IgD-negative memory B cell (primary cell): Measurements from ENCODE around the gene SZT2. TPM values are rescaled to one million over a fixed set of nuclear protein-coding genes. Genes with fewer than 3 reads are reported as not detected.
"Not testable (repeated sequence)": the region's sequence is repeated elsewhere in the genome, so short reads cannot be mapped to it uniquely, and the experiment has no call there.

ENCODE experiments used
- H3K27ac Mint-ChIP-seq, 3 donors: one replicate each; pipeline ENCODE4 v1.8.0; 2020 to 2022; ENCODE audit warnings: mild to moderate bottlenecking in 3 of 3, mixed read lengths in 3 of 3, moderate library complexity in 1 of 3
- H3K27me3 Mint-ChIP-seq: one replicate; pipeline ENCODE4 v1.8.0; 2021; ENCODE audit warnings: mixed read lengths
- H3K36me3 Mint-ChIP-seq: one replicate; pipeline ENCODE4 v1.8.0; 2020; ENCODE audit warnings: mild to moderate bottlenecking, mixed read lengths
- H3K4me1 Mint-ChIP-seq, 3 donors: one replicate each; pipeline ENCODE4 v1.8.0; 2020 to 2022; ENCODE audit warnings: mixed read lengths in 3 of 3, mild to moderate bottlenecking in 1 of 3
- H3K4me3 Mint-ChIP-seq, 4 donors: one replicate each; pipeline ENCODE4 v1.8.0; 2020 to 2022; ENCODE audit warnings: mild to moderate bottlenecking in 4 of 4, mixed read lengths in 4 of 4, moderate library complexity in 3 of 4
- H3K9me3 Mint-ChIP-seq, 3 donors: one replicate each; pipeline ENCODE4 v1.8.0; 2020 to 2021; ENCODE audit warnings: mixed read lengths in 3 of 3, mild to moderate bottlenecking in 1 of 3
- polyA plus RNA-seq: library from polyadenylated mRNA; unstranded; fragments of 300-500 nt; fragmentation: Illumina TruSeq; gene quantifications from one replicate; pipeline ENCODE4 v1.2.3, GENCODE V29; 2021

Gene SZT2
- polyA plus RNA-seq, 1 donor from 2014 or later: 8.0 TPM

DNA sequence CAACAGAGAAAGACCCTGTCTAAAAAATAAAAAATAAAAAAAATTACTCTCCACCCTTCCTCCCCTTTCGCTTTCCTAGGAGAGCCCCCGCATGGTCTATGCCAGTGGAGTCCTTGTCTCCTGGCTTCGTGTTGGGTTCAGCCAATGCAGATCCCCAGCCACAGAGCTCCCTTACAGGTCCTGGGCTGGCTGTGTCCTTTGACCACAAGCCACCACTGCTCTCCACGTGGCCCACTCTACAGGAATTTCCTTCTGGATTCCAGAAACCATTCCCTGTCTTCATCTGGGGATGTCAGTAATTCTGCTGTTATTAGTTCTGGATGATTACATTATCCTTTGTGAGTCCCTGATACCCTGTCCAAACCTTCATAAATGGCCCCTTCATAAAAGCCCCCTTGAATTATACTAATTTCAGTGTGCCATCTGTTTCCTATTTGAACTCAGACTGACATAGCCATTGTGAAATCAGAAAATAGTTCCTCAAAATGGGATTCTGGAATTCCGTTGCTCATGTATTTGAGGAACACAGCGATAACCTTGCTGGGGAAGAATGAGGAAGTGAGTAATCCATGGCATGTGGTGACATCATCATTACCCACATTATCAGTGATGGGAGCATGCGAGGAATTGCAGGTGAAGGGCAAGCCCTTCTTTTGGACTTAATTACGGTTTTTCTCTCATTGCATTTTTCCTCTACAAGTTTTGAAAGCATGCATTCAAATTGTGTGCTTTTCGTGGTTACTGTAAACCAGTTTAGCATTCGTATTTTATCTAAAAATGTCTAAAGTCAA, 86.1 kb downstream of the SZT2 start:
- not testable (repeated sequence) for H3K9me3 Mint-ChIP-seq, H3K27me3 Mint-ChIP-seq
- H3K27ac Mint-ChIP-seq: peak overlapping the region in 1 of 3 donors; percentile 13

DNA sequence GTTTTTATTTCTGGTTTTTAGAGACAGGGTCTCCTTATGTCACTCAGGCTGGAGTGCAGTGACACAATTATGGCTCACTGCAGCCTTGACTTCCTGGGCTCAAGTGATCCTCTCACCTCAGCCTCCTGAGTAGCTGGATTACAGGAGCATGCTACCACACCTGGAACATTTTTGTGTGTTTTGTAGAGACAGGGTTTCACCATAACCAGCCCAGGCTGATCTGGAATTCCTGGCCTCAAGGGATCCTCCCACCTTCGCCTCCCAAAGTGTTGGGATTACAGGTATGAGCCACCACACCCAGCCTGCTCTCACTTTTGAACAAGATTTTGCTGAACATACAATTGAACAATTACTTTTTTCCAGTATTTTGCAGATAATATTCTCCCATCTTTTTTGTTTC, 88.0 kb downstream of the SZT2 start:
- H3K27ac Mint-ChIP-seq: no peak overlapping the region
- H3K4me1 Mint-ChIP-seq: peaks cover 2 to 6% (median 4%) of the 10 kb centered on the region in 3 donors
- H3K9me3 Mint-ChIP-seq: no peaks in the 10 kb centered on the region
- H3K36me3 Mint-ChIP-seq: peaks cover 2% of the 10 kb centered on the region
- peaks cover 8% of the 10 kb centered on the region for H3K27me3 Mint-ChIP-seq
- H3K4me3 Mint-ChIP-seq: no peak overlapping the region

More for the DNA sequence above, 86.1 kb downstream of the SZT2 start:
- not testable (repeated sequence) for H3K36me3 Mint-ChIP-seq, H3K4me3 Mint-ChIP-seq, H3K4me1 Mint-ChIP-seq

DNA sequence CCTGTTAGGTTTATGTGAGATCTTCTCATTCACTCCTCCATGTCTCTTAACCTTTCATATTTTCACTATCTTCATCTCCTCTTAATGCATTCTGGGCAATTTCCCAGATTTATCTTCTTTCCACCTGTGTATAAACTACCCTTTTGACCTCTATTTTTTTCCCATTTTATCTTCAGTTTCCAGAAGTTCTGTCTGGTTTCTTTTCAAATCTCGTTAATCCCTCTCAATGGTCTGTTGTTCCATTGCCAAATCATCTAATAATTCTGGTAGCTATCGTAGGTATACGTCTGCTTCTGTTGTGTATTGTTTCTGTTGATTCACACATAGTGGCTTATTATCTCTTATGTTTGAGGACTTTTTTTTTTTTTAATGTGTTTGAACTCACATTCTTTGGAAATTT, 89.7 kb downstream of the SZT2 start:
- Mint-ChIP-seq H3K4me3 (no peak overlapping the region), H3K36me3 (peaks cover 2% of the 10 kb centered on the region), H3K27me3 (peaks cover 7% of the 10 kb centered on the region), H3K4me1 (peaks cover 0 to under 1% (median 0%) of the 10 kb centered on the region in 3 donors), H3K27ac (no peak overlapping the region), H3K9me3 (no peaks in the 10 kb centered on the region)

DNA sequence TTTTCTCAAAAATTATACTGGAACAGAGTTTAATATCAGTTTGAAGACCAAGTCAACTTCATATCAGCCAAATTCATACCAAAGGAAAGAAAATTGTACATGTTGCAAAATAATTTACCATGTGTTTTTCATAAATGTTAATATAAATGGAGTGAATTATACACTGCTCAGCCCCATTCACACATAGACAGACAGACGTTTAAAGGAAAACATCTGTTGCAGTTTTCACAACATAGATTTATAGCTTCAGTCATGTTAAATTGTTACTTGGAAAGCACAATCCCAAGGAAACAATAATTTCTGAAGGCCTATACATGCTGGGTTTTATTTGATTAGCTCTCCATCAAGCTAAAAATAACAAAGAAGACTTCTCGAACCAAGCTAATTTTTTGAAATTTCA, 91.8 kb downstream of the SZT2 start:
- no peak overlapping the region for H3K27ac Mint-ChIP-seq

DNA sequence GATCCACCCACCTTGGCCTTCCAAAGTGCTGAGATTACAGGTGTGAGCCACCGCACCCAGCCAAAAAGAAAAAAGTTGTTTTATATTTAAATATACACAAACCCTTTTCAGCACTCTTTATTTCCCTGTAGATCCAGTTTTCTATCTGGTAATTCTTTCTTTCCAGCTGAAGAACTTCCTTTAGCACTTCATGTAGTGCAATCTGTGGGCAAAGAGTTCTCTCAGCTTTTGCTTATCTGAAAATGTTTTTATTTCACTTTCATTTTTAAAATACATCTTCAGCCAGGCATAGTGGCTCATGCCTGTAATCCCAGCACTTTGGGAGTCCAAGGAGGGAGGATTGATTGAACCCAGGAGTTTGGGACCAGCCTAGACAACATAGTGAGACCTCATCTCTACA, 92.5 kb downstream of the SZT2 start:
- Mint-ChIP-seq H3K27me3 (peaks cover 7% of the 10 kb centered on the region), H3K4me1 (no peaks in the 10 kb centered on the region), H3K36me3 (peaks cover 3% of the 10 kb centered on the region), H3K4me3 (no peak overlapping the region), H3K27ac (no peak overlapping the region), H3K9me3 (peaks cover 4% of the 10 kb centered on the region in 3 donors)

More for the DNA sequence above, 91.8 kb downstream of the SZT2 start:
- peaks cover 3% of the 10 kb centered on the region for H3K36me3 Mint-ChIP-seq
- H3K4me3 Mint-ChIP-seq: no peak overlapping the region
- no peaks in the 10 kb centered on the region for H3K4me1 Mint-ChIP-seq
- peaks cover 7% of the 10 kb centered on the region for H3K27me3 Mint-ChIP-seq
- peaks cover 0 to 2% (median 0%) of the 10 kb centered on the region in 3 donors for H3K9me3 Mint-ChIP-seq

DNA sequence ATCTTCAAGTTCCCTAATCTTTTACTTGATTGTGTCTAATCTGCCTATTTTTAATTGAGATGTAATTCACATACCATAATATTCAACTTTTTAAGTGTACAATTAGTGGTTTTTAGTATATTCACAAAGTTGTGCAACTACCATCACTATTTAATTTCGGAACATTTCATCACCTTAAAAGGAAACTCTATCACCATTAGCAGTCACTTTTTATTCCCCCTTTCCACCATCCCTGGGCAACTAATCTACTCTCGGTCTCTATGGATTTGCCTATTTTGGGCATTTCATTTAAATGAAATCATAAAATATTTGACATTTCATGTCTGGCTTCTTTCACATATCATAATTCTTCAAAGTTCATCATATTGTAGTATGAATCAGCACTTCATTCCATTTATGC, 94.7 kb downstream of the SZT2 start:
- peaks cover 7% of the 10 kb centered on the region for H3K36me3 Mint-ChIP-seq
- H3K4me1 Mint-ChIP-seq: no peaks in the 10 kb centered on the region
- H3K4me3 Mint-ChIP-seq: no peak overlapping the region
- peaks cover 3% of the 10 kb centered on the region for H3K27me3 Mint-ChIP-seq
- H3K9me3 Mint-ChIP-seq: peaks cover 4 to 16% (median 14%) of the 10 kb centered on the region in 3 donors
- H3K27ac Mint-ChIP-seq: no peak overlapping the region

DNA sequence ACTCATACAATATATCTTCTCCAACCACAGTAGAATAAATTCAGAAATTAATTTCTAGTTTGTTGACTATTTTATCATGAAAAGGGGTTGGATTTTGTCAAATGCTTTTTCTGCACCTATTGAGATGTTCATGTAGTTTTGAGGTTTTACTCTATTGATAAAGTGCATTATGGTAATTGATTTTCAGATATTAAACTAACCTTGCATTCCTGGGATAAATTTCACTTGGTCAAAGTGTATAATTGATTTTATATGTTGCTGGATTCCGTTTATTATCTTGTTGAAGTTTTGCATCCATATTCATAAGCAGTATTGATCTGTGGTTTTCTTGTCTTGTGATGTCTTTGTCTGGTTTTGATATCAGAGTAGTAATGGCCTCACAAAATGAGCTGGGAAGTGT, 98.5 kb downstream of the SZT2 start:
- Mint-ChIP-seq H3K27me3 (peaks cover 6% of the 10 kb centered on the region), H3K9me3 (peaks cover 7 to 38% (median 29%) of the 10 kb centered on the region in 3 donors), H3K27ac (no peak overlapping the region), H3K4me1 (no peaks in the 10 kb centered on the region), H3K4me3 (no peak overlapping the region), H3K36me3 (peaks cover 8% of the 10 kb centered on the region)

DNA sequence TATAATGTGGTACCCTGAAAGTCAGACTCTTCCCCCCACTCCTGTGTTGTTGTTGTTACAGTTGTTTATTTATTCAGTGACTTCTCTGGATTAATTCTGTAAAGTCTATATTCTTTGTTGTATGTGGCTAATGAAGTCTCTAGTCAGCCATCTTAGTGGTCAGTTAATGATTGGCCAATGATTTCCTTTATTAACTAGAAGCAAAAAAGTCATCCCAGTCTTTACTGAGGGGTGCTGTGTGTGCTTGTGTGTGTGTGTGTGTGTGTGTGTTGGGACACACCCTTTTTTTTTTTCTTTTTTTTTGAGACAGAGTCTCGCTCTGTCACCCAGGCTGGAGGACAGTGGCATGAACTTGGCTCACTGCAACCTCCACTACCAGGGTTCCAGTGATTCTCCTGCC, 101.4 kb downstream of the SZT2 start:
- H3K27ac Mint-ChIP-seq: no peak overlapping the region
- peaks cover 8% of the 10 kb centered on the region for H3K36me3 Mint-ChIP-seq
- peaks cover 10% of the 10 kb centered on the region for H3K27me3 Mint-ChIP-seq
- peaks cover 7 to 38% (median 29%) of the 10 kb centered on the region in 3 donors for H3K9me3 Mint-ChIP-seq
- H3K4me1 Mint-ChIP-seq: no peaks in the 10 kb centered on the region
- no peak overlapping the region for H3K4me3 Mint-ChIP-seq

DNA sequence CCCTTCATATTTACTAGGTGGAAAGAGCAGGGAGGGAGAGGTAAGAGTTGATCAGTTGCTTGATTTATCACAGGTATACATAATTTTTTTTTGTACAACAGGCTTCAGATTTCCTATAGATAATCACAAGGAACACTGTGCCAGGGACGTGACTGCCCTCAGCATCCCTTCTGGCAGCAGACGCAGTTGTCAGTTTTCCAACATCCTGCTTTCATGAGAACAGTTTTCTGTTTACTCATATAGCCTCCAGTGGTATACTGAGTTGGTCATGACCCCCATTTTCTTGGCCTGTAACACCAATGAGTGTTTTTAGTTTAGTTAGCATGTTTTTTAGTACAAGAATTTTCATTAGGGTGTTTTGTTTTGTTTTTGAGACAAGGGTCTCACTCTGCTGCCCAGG, 103.1 kb downstream of the SZT2 start:
- no peaks in the 10 kb centered on the region for H3K4me1 Mint-ChIP-seq
- no peak overlapping the region for H3K4me3 Mint-ChIP-seq
- H3K9me3 Mint-ChIP-seq: peaks cover 3 to 31% (median 22%) of the 10 kb centered on the region in 3 donors
- peaks cover 11% of the 10 kb centered on the region for H3K27me3 Mint-ChIP-seq
- no peak overlapping the region for H3K27ac Mint-ChIP-seq
- H3K36me3 Mint-ChIP-seq: peaks cover 5% of the 10 kb centered on the region

DNA sequence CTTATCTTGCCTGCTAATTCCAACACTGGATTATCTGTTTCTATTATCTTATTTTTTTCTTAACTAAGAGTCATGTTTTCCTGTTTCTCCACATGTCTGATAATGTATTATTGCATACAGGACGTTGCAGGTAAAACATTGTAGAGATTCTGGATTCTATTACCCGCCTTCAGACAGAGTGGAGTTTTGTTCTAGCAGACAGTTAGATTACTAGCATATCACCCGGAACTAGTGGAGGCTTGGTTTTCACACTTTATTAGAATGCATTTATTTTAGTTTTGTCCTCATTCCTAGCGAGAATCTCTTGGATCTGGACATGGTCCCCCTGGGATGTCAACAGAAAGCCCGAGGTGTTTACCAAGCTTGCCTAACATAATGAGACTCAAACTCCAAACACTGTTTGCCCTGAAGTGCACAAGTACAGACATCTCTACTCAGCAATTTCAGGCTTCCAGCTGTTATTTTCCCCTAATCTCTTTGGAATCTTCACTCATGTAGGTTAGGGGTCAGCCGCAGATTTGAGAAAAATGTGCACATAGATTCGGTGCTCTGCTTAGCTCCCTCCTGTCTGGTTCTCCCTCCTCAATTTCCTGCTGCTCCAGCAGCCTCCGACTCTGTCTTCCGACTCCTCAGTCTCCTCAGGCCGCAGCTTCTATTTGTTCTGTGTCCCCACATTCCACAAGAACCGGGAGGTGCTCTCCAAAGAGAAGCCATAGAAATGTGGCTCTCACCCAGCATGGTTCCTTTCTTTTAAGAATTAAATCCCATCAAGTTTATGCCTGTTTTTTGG, 104.2 kb downstream of the SZT2 start:
- Mint-ChIP-seq H3K36me3 (peaks cover 1% of the 10 kb centered on the region), H3K27ac (no peak overlapping the region)

DNA sequence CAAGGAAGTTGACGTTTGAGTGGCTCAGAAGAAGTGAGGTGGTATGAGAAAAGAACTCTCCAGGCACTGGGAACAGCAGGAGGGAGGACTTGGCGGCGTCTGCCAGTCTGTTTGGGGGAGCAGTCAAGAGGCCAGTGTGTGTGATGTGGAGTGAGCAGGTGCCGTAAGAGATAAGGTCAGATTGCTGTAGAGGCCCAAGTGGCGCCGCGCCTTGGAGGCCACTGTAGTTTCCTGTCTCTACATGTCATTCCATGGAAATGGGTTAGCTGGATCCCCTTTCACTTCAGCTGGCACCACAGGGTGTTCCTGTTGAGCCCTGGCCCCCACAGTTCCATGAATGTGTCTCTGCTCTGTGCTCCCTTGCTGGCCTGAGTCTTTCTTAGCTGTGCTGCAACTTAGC, 105.5 kb downstream of the SZT2 start:
- peaks cover 3 to 19% (median 6%) of the 10 kb centered on the region in 3 donors for H3K9me3 Mint-ChIP-seq
- no peaks in the 10 kb centered on the region for H3K4me1 Mint-ChIP-seq

More for the DNA sequence above, 104.2 kb downstream of the SZT2 start:
- Mint-ChIP-seq H3K9me3 (peaks cover 3 to 24% (median 17%) of the 10 kb centered on the region in 3 donors), H3K4me3 (no peak overlapping the region), H3K27me3 (peaks cover 11% of the 10 kb centered on the region), H3K4me1 (no peaks in the 10 kb centered on the region)

DNA sequence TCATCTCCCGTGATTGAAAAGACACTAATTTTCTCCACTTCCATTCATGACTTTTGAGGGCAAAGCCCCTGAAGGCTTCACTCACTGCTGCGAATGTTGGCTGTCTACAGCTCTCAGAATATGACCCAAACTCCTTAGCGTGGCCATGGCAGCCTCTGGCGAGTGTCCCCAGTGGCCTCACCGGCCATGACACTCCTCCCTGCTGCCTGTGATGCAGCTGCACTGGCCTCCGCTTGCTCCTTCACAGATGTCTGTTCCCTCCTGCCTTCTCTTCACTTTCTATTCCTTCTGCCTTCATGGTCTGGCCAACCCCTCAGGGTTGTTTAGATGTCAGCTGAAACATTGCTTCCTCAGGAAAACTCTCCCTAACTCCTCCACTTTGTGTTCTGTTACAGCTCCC, 110.2 kb downstream of the SZT2 start:
- no peak overlapping the region for H3K4me3 Mint-ChIP-seq
- no peak overlapping the region for H3K27ac Mint-ChIP-seq
- H3K9me3 Mint-ChIP-seq: no peaks in the 10 kb centered on the region
- H3K36me3 Mint-ChIP-seq: no peaks in the 10 kb centered on the region
- H3K4me1 Mint-ChIP-seq: no peaks in the 10 kb centered on the region
- peaks cover 10% of the 10 kb centered on the region for H3K27me3 Mint-ChIP-seq

More for the DNA sequence above, 105.5 kb downstream of the SZT2 start:
- Mint-ChIP-seq H3K36me3 (peaks cover 1% of the 10 kb centered on the region), H3K27me3 (peaks cover 11% of the 10 kb centered on the region), H3K27ac (no peak overlapping the region), H3K4me3 (no peak overlapping the region)

DNA sequence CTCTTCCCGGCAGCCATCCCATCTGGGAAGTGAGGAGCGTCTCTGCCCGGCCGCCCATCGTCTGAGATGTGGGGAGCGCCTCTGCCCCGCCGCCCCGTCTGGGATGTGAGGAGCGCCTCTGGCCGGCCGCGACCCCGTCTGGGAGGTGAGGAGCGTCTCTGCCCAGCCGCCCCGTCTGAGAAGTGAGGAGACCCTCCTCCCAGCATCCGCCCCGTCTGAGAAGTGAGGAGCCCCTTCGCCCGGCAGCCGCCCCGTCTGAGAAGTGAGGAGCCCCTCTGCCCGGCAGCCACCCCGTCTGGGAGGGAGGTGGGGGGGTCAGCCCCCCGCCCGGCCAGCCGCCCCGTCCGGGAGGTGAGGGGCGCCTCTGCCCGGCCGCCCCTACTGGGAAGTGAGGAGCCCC, 112.1 kb downstream of the SZT2 start:
- not testable (repeated sequence) for H3K27me3 Mint-ChIP-seq, H3K9me3 Mint-ChIP-seq, H3K4me3 Mint-ChIP-seq, H3K4me1 Mint-ChIP-seq, H3K27ac Mint-ChIP-seq, H3K36me3 Mint-ChIP-seq

DNA sequence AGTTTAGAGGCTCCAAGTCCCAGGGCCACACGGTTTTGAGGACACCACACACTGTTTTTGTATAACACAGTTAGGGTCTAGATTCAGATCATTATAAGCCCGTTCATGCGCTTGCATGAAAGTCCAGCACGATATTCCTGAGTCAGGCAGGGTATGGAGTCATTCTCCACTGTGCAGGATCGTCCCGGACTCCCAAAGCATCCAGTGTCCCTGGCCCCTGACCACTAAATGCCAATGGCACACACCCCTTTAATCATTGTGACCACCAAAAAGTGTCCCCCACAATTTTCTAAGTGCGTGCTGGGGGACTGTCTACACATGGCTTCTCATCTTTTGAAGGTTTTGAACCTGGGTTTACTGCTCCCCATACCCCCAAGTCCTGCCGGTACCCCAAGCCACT, 113.8 kb downstream of the SZT2 start:
- Mint-ChIP-seq H3K36me3 (peaks cover under 1% of the 10 kb centered on the region), H3K9me3 (no peaks in the 10 kb centered on the region), H3K27me3 (peaks cover 17% of the 10 kb centered on the region), H3K27ac (peak overlapping the region in 1 of 3 donors; percentile 41), H3K4me1 (no peaks in the 10 kb centered on the region), H3K4me3 (no peak overlapping the region)
